K562 (cell line): ENCODE results near the gene NQO2. TPM values are rescaled to one million over a fixed set of nuclear protein-coding genes. Genes with fewer than 3 reads are reported as not detected.

Experiments
- ADNP ChIP-seq: fragments of 200-800 bp; sonication (Bioruptor generic); IDR thresholded peaks from 2 replicates; pipeline ENCODE4 v1.6.1; 2016; ENCODE audit warnings: missing genetic modification characterization, missing compliant biosample characterization
- CBX1 ChIP-seq: sonication (generic); IDR thresholded peaks from 2 replicates; pipeline ENCODE4 v1.6.1; 2016; ENCODE audit warnings: antibody characterized with exemption, low read depth, mild to moderate bottlenecking
- CHD1 ChIP-seq: fragments of 200-600 bp; sonication (generic); IDR thresholded peaks from one replicate; pipeline ENCODE4 v1.6.1; 2012; ENCODE audit warnings: mild to moderate bottlenecking, moderate library complexity, low read length, inconsistent platforms
- DLX4 ChIP-seq: fragments of 250-450 bp; sonication (Bioruptor Pico); IDR thresholded peaks from 2 replicates; pipeline ENCODE4 v1.6.1; 2021; ENCODE audit warnings: mild to moderate bottlenecking
- E2F6 ChIP-seq, 2 experiments: IDR thresholded peaks; 2 replicates each; pipeline ENCODE4 v1.6.1; 2011; ENCODE audit warnings: borderline replicate concordance in 1 of 2, control low read depth in 1 of 2, low read depth in 1 of 2, low read length in 1 of 2, mild to moderate bottlenecking in 1 of 2, mixed read lengths in 1 of 2, moderate library complexity in 1 of 2; ENCODE audit not compliant: insufficient read depth in 1 of 2, insufficient read length in 1 of 2, poor library complexity in 1 of 2, severe bottlenecking in 1 of 2; ENCODE audit errors: extremely low read depth in 1 of 2
- EHMT2 ChIP-seq: fragments of 450-650 bp; IDR thresholded peaks from 2 replicates; pipeline ENCODE4 v1.6.1; 2018; ENCODE audit warnings: antibody characterized with exemption
- EP400 ChIP-seq: fragments of 450-650 bp; IDR thresholded peaks from 2 replicates; pipeline ENCODE4 v1.6.1; 2017; ENCODE audit warnings: antibody characterized with exemption, mild to moderate bottlenecking, moderate library complexity
- FIP1L1 ChIP-seq: fragments of 200-400 bp; formaldehyde crosslinking; IDR thresholded peaks from 2 replicates; pipeline ENCODE4 v1.6.1; 2018; ENCODE audit warnings: mild to moderate bottlenecking, low read depth, low read length; ENCODE audit not compliant: poor library complexity, severe bottlenecking
- HDAC1 ChIP-seq, 2 experiments: fragments of 450-650 bp; IDR thresholded peaks; 2 replicates each; pipeline ENCODE4 v1.6.1; 2016 to 2017; ENCODE audit warnings: inconsistent platforms in 1 of 2, mild to moderate bottlenecking in 1 of 2, moderate library complexity in 1 of 2
- HMG20A ChIP-seq: fragments of 450-650 bp; formaldehyde crosslinking; conservative IDR thresholded peaks from 2 replicates; pipeline ENCODE4 v1.4.0; 2020; ENCODE audit warnings: mild to moderate bottlenecking, mixed read lengths
- HMGN3 ChIP-seq: IDR thresholded peaks from 2 replicates; pipeline ENCODE4 v1.6.1; 2011; ENCODE audit warnings: borderline replicate concordance, low read depth, mild to moderate bottlenecking, mixed read lengths, low read length; ENCODE audit not compliant: insufficient read length; ENCODE audit errors: extremely low read depth
- HNRNPK ChIP-seq: fragments of 200-400 bp; formaldehyde crosslinking; IDR thresholded peaks from one replicate; pipeline ENCODE4 v1.6.1; 2018; ENCODE audit warnings: mild to moderate bottlenecking, low read depth, low read length; ENCODE audit not compliant: poor library complexity, severe bottlenecking
- MCM3 ChIP-seq: fragments of 450-650 bp; IDR thresholded peaks from 2 replicates; pipeline ENCODE4 v1.6.1; 2016
- NFE2 ChIP-seq: IDR thresholded peaks from 2 replicates; pipeline ENCODE4 v1.6.1; 2014; ENCODE audit warnings: antibody characterized with exemption, low read depth
- PHB ChIP-seq: fragments of 250-450 bp; sonication (Bioruptor Pico); IDR thresholded peaks from 2 replicates; pipeline ENCODE4 v1.5.0; 2021
- PRMT5 ChIP-seq: sonication (generic); formaldehyde crosslinking; IDR thresholded peaks from 2 replicates; pipeline ENCODE4 v1.5.0; 2020; ENCODE audit warnings: missing genetic modification reagents
- RBM15 ChIP-seq: fragments of 200-400 bp; formaldehyde crosslinking; IDR thresholded peaks from 2 replicates; pipeline ENCODE4 v1.6.1; 2018; ENCODE audit warnings: mild to moderate bottlenecking, low read length, moderate library complexity; ENCODE audit not compliant: insufficient read depth
- TBL1XR1 ChIP-seq, 2 experiments: IDR thresholded peaks; 2 replicates each; pipeline ENCODE4 v1.6.1; 2012; ENCODE audit warnings: improper control_type of control experiment in 2 of 2, low read length in 2 of 2, mild to moderate bottlenecking in 1 of 2
- TCFL5 ChIP-seq: fragments of 250-450 bp; sonication (Bioruptor Pico); conservative IDR thresholded peaks from 2 replicates; pipeline ENCODE4 v1.6.1; 2021; ENCODE audit warnings: mild to moderate bottlenecking, moderate library complexity, matching md5 sums
- U2AF2 ChIP-seq: fragments of 200-400 bp; formaldehyde crosslinking; optimal IDR thresholded peaks from 2 replicates; pipeline ENCODE3; 2017; ENCODE audit warnings: low read depth, mild to moderate bottlenecking, low read length
- ZBTB11 ChIP-seq, 3 experiments: fragments of 200-800 bp in 1 of 3; fragments of 250-450 bp in 1 of 3; fragments of 450-650 bp in 1 of 3; sonication (Bioruptor Pico) in 1 of 3; sonication (Bioruptor generic) in 1 of 3; formaldehyde crosslinking in 1 of 3; IDR thresholded peaks; 2 replicates each; pipeline versions ENCODE4 v1.6.1 to v1.8.0; 2016 to 2022; ENCODE audit warnings: mild to moderate bottlenecking in 2 of 3, missing genetic modification characterization in 2 of 3, missing compliant biosample characterization in 1 of 3, moderate library complexity in 1 of 3
- ZNF165 ChIP-seq: fragments of 250-450 bp; sonication (Bioruptor Pico); IDR thresholded peaks from 2 replicates; pipeline ENCODE4 v1.4.0; 2020; ENCODE audit warnings: borderline replicate concordance
- ZNF41 ChIP-seq: fragments of 250-450 bp; sonication (Bioruptor Pico); conservative IDR thresholded peaks from 2 replicates; pipeline ENCODE4 v1.4.0; 2020; ENCODE audit warnings: mild to moderate bottlenecking
- ZNF561 ChIP-seq: fragments of 450-650 bp; formaldehyde crosslinking; conservative IDR thresholded peaks from 2 replicates; pipeline ENCODE4 v1.4.0; 2020; ENCODE audit warnings: mild to moderate bottlenecking, moderate library complexity
- polyA plus RNA-seq, 8 experiments: library from polyadenylated mRNA; depleted of rRNA in 4 of 8; stranded (reverse) in 5 of 8; unstranded in 3 of 8; fragments of >200 nt; fragmentation: Nextera tagmentation in 2 of 8; fragmentation: Illumina TruSeq in 1 of 8; extraction: Ambion mirVana in 2 of 8; extraction: Trizol in 1 of 8; gene quantifications; 2 replicates each; pipeline versions ENCODE4 v1.2.1 to v1.2.3, GENCODE V29; 2011 to 2014; ENCODE audit warnings: inconsistent platforms in 1 of 8, missing spikeins in 1 of 8
- total RNA-seq, 7 experiments: library from RNA; depleted of rRNA in 6 of 7; stranded (reverse); fragments of >200 nt in 6 of 7; fragmentation: Illumina TruSeq in 2 of 7; extraction: Trizol in 2 of 7; gene quantifications; 2 replicates each; pipeline versions ENCODE4 v1.2.1 to v1.2.3, GENCODE V29; 2011 to 2021; ENCODE audit warnings: low replicate concordance in 1 of 7

Gene NQO2
- total and polyA plus RNA-seq, 9 of the 15 experiments (the other 6 are each of a cell fraction or from before 2014, with no cell fraction given), result 54.6 to 214 (median 116) TPM

GRCh38 chr6:3001773-3002293, 2.1 kb downstream of the NQO2 start (continued):
- no peak for TF ChIP-seq ZNF165 (CRISPR knock-in tag)
- TF ChIP-seq TCFL5 (CRISPR knock-in tag), result no peak
- no peak for TF ChIP-seq ZNF561 (CRISPR knock-in tag)
- TF ChIP-seq CBX1, result no peak
- peak in 1 of 3 experiments; percentile 77; a peak in 2 of 6 replicates for TF ChIP-seq ZBTB11 (CRISPR knock-in tag; IDR thresholded peaks at IDR 0.05)
- TF ChIP-seq DLX4 (CRISPR knock-in tag), result no peak
- TF ChIP-seq HMG20A (CRISPR knock-in tag), result no peak
- TF ChIP-seq EHMT2, result peak; percentile 82; the same call in 1 of the 2 replicates
- no peak for TF ChIP-seq HNRNPK
- TF ChIP-seq CHD1, result no peak
- TF ChIP-seq ZNF41 (CRISPR knock-in tag), result no peak
- no peak for TF ChIP-seq U2AF2
- TF ChIP-seq TBL1XR1 (IDR thresholded peaks at IDR 0.05; ENCODE audit: low read length in 2 of 2), result peak in 1 of 2 experiments; percentile 88; a peak in 2 of 4 replicates
- TF ChIP-seq FIP1L1, result no peak
- peak; percentile 100 for TF ChIP-seq NFE2
- no peak for TF ChIP-seq PHB (CRISPR knock-in tag)
- TF ChIP-seq HMGN3, result no peak
- TF ChIP-seq EP400, result peak; percentile 89
- no peak for TF ChIP-seq RBM15
- TF ChIP-seq HDAC1 (IDR thresholded peaks at IDR 0.05), result peak in 1 of 2 experiments; percentile 88; a peak in 2 of 4 replicates
- TF ChIP-seq E2F6 (IDR thresholded peaks at IDR 0.05; ENCODE audit: borderline replicate concordance in 1 of 2, extremely low read depth in 1 of 2, insufficient read depth in 1 of 2, insufficient read length in 1 of 2, low read depth in 1 of 2, low read length in 1 of 2, poor library complexity in 1 of 2, severe bottlenecking in 1 of 2), result no peak
- TF ChIP-seq MCM3, result no peak
- TF ChIP-seq ADNP (tag), result peak; percentile 66; the same call in 1 of the 2 replicates
- TF ChIP-seq PRMT5 (CRISPR knock-in tag), result no peak
